HG03565 (cell line): Measurements from ENCODE around the gene MDK.

Experiments used
- ATAC-seq: cut with Tn5 transposase; IDR thresholded peaks from one replicate; pipeline ENCODE4 v1.9.1; 2021; ENCODE audit warnings: mild to moderate bottlenecking, moderate library complexity; ENCODE audit not compliant: unreplicated experiment

MDK gene

GRCh38 chr11:46381048-46381818 is at the start of gene MDK:
Gene MDK, plus strand, starts transcription at chr11:46381669. Its CDS starts 389 bp downstream, at chr11:46382058.
- no peak for ATAC-seq

GRCh38 chr11:46332093-46332567 is 49.3 kb upstream of the MDK start:
- ATAC-seq = no peak

GRCh38 chr11:46332568-46333393 is 48.7 kb upstream of the MDK start:
- ATAC-seq = no peak

GRCh38 chr11:46333394-46333947 is 48.0 kb upstream of the MDK start:
- ATAC-seq = no peak

- no peak for ATAC-seq
Measured at GRCh38 chr11:46334211-46334610, 47.3 kb upstream of the MDK start.

- ATAC-seq = no peak
Measured at GRCh38 chr11:46335271-46335670, 46.2 kb upstream of the MDK start.

- no peak for ATAC-seq
Measured at GRCh38 chr11:46335890-46336562, 45.4 kb upstream of the MDK start.

GRCh38 chr11:46336563-46337180 is 44.8 kb upstream of the MDK start:
- ATAC-seq = no peak

- no peak for ATAC-seq
Measured at GRCh38 chr11:46337626-46338345, 43.7 kb upstream of the MDK start.

- no peak for ATAC-seq
Measured at GRCh38 chr11:46338636-46338987, 42.9 kb upstream of the MDK start.

- ATAC-seq = no peak
Measured at GRCh38 chr11:46338988-46339666, 42.3 kb upstream of the MDK start.

- no peak for ATAC-seq
Measured at GRCh38 chr11:46339816-46340215, 41.7 kb upstream of the MDK start.

GRCh38 chr11:46341454-46341853 is 40.0 kb upstream of the MDK start:
- ATAC-seq = no peak

- ATAC-seq = no peak
Measured at GRCh38 chr11:46342239-46342638, 39.2 kb upstream of the MDK start.

- no peak for ATAC-seq
Measured at GRCh38 chr11:46343520-46343919, 37.9 kb upstream of the MDK start.

- ATAC-seq = no peak
Measured at GRCh38 chr11:46345131-46345597, 36.3 kb upstream of the MDK start.

- ATAC-seq = no peak
Measured at GRCh38 chr11:46345881-46346484, 35.5 kb upstream of the MDK start.

- peak; percentile 68 for ATAC-seq
Measured at GRCh38 chr11:46346886-46347636, 34.4 kb upstream of the MDK start, which contains the start of gene DGKZ. Gene DGKZ, plus strand, starts transcription at chr11:46347463. Its CDS starts 197 bp downstream, at chr11:46347660.
